GM12801 (cell line): Measurements from ENCODE around the gene AGTRAP.

Source experiments
- TF ChIP-seq, protein P1 (sequence below): IDR thresholded peaks from one replicate; pipeline ENCODE4 v1.5.1; 2011; ENCODE audit warnings: control low read depth; ENCODE audit not compliant: insufficient read length; ENCODE audit errors: extremely low read depth

The AGTRAP gene

DNA sequence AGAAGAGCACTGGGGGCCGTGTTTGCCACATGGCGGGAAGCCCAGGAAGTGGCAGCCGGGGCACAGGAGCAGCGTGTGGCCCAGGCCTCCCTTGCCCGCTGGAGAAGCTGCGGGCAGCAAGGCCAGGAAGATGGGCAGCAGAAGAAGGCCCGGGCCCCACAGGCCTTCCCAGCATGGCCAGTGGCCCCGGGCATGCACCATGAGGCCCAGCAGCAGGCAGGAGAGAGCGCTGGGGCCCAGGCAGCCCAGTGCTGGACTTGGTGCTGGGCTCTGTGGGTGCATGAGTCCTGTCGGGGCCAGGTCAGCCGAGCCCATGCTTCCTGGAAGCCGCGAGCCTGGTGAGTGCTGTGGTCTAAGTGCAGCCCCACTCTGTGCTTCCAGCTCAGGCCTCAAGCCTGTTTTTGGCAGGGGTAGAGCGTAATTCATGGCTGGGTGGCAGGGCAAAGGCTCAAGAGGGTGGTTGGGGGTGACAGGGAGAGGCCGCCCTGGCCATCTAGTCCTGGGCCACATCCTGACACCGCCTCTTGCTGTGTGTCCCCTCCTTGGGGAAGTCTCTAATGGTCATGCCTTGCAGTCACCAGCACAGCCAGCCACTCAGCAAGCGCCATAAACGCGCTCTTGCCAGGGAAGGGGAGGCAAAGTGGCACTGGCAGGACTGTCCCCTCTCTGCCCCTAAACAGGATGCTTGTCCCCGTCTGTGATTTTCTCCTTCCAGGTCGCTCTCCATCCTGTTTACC is 48.5 kb downstream of the AGTRAP start:
- TF ChIP-seq, protein P1, sequence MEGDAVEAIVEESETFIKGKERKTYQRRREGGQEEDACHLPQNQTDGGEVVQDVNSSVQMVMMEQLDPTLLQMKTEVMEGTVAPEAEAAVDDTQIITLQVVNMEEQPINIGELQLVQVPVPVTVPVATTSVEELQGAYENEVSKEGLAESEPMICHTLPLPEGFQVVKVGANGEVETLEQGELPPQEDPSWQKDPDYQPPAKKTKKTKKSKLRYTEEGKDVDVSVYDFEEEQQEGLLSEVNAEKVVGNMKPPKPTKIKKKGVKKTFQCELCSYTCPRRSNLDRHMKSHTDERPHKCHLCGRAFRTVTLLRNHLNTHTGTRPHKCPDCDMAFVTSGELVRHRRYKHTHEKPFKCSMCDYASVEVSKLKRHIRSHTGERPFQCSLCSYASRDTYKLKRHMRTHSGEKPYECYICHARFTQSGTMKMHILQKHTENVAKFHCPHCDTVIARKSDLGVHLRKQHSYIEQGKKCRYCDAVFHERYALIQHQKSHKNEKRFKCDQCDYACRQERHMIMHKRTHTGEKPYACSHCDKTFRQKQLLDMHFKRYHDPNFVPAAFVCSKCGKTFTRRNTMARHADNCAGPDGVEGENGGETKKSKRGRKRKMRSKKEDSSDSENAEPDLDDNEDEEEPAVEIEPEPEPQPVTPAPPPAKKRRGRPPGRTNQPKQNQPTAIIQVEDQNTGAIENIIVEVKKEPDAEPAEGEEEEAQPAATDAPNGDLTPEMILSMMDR, result no peak

DNA sequence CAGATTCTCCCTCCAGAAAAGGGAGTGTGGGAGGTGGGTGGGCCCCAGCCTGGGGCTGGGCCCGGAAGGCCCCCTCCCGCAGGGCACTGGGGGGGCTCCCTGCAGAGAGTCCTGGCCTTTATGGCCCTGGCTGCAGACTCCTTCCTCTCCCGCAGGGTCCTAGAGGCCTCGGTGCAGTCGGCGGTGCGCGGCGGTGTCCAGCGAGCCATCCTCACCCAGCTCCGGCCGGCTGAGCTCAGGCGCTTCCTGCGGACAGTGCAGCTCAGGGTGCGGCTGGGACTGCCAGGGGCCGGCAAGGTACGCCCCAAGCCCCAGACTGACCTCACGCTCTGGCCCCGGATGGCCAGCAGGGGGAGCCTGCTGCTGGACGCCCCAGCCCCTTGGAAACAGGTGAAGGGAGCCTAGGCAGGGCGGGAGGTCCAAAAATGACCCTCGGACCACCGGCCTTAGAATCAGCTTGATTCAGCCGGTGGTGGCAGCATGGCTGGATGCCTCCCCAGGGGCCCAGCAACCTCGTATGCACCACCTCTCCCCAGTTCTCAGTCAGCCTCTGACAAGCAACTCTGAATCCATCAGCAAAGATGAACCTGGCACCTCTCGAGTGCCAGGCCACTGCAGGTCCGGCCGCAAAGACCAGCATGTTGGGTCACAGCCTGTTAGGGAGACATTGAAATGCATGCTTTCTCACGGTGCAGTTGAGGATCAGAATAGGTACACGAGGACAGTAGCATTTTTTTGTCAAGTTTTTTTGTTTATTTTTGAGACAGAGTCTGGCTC is 49.2 kb downstream of the AGTRAP start:
- TF ChIP-seq, protein P1, result no peak

DNA sequence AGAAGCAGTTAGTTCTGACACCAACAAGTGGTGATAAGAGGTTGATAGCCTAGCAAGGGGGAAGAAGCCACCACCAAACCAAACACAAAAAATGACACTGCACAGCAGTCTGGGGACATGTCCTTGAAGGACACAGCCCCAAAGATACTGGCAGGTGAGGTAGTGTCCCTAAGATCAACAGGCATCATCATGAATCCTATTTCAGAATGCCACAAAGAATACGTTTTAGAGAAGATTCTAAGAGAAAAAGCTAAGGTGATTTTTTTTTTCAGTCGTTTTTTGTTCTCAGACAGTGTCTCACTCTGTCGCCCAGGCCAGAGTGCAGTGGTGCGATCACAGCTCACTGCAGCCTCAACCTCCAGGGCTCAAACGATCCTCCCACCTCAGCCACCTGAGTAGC is 50.2 kb downstream of the AGTRAP start:
- TF ChIP-seq, protein P1, result no peak

DNA sequence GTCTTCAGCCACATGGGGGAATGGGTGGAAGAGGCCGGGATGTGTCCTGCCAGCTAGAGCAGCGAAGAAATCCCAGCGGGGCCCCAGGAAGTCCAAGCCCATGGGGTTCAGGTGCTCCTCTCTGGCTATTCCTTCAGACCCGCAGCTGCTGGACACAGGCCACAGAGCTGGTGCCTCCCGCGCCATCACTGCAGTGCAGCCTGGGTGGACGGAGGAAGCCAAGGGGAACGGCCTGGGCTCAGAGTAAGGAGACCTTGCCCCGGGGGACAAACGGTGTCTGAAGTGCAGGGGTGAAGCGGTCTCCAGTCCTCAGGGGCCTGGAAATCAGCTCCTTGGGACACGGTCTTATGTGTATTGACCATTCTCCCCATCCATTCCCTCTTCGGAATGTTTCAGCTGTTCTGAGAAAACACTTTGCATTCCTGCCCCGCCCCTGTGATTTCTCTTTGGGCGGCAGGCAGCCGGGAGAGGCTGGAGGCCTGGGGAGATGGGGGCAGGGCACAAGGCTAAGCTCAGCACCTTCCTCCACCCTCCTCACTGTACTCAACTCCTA is 51.4 kb downstream of the AGTRAP start:
- TF ChIP-seq, protein P1, result no peak

DNA sequence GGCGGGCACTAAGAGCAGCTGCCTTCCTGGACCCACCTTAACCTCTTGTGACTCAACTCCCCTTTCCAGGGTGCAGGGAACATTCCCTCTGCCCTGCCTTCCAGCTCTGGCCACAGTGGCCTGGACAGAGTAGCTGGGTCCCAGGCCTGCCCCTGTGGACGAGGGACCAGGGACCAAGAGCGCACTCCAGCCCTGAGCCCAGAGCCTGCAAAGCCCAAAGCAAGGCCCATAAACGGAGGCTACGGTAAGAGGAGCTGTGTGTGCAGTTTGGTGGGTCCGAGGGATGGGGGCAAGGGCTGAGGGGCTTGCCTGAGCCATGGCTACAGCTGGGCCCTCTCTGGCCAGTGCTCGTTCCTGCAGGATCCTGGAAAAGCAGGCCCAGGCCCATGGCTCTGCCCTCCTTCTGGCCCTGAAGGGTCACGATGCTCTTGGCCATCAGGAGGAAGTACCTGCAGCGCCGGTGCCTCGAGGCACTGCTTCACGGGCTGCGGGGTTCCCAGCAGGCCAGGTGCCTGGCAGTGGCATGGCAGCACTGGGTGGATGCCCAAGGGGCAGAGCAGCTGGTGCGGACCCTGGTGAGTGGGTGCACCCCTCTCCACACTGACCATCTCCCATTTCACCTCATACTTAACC is 52.0 kb downstream of the AGTRAP start:
- TF ChIP-seq, protein P1, result no peak

DNA sequence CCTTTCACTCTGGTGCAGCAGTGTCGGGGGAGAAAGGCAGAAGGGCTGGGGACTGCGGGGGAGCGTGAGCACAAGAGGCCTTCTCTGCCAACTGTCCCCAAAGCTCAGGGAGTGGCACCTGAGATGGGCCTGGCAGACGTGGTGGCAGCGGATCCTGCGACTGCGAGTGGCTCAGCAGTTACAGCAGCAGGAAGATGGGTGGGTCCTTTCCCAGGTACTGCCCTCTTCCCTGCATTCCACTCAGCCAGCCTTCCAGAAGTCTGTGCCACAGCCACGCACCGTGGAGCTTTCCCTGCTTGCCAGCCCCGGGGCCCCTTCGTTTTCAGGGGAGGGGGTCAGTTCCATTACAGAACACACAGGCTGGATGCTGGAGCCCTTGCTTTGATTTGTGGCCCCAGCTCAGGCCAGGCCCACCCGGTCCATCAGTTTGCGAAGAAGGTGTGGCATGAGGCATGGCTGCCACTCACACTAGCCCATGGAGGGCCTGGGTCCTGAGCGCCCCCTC is 52.7 kb downstream of the AGTRAP start:
- TF ChIP-seq, protein P1, result no peak
